GM12891 (cell line): ENCODE measurements around the gene KMO.

Experiments used
- POLR2A ChIP-seq: IDR thresholded peaks from 2 replicates; pipeline ENCODE4 v1.6.1; 2011; ENCODE audit warnings: low read depth, low read length, control low read depth
- POLR2AphosphoS5 ChIP-seq: IDR thresholded peaks from 2 replicates; pipeline ENCODE4 v1.6.1; 2011; ENCODE audit warnings: low read depth, low read length, control low read depth
- TAF1 ChIP-seq: IDR thresholded peaks from 2 replicates; pipeline ENCODE4 v1.6.1; 2011; ENCODE audit warnings: low read depth, low read length, control low read depth

DNA sequence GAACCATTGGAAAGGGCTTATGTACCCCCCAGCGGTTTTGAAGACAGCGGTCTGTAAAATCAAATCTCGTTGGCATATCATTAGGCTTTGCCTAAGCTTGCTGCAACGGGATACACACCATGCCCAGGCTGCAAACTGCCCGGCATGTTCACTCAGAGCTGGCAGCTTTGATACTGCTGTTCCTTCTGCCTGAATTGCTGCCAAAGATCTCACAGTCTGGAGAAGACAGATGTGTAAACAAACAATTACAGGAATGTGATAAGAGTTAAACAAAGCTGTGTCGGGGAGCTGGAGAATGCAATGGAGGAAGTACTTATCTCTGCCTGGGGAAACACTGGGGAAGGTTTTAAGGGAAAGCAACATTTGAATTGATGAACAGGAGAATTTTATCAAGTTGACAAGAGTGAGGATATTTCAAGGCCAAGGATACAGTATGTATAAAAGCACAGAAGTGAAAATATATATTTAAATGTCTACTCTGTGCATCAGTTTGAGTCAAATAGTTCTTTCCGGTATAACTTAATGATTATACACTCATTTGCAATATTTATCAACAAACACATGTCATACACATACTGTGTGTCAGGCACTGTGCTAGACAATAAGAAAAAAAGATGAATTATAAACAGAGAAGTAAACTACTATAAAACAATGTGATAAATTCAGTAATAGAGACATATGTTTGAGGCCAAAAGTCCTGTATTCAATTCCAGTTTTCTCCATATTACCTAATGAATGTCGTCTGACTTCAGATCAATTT lies 78.1 kb downstream of the KMO start:
- TF ChIP-seq POLR2AphosphoS5 (no peak), TAF1 (no peak), POLR2A (no peak)
